ENCODE measurements around the gene STOX2.

STOX2 gene

DNA sequence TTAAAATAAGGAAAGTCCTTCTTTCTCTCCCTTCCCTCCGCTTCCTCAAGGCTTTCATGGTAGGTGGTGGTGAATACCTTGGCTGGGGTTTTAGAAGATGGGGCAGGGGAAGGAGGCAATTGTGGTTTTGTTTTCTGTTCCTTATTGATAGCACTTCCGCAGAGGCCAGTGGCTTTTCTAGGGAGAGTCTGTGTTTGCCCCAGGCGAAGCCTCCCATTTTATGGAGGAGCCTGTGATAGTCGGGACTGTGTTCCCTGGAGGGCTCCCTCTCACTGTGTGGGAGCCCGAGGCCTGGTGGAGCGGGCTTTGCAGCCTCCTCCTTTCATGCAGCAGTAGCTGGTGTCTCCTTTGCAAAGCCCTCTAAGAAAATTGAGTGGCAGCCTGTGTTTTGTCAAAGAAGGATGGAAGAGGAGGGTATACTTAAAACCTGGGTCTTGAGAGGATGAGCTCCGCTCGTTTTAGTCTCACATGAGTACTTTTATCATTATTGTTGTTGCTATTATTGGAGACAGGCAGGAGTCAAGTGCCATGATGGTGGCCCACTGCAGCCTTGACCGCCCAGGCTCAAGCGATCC, 29.8 kb upstream of the STOX2 start:
- TF ChIP-seq, protein P1, sequence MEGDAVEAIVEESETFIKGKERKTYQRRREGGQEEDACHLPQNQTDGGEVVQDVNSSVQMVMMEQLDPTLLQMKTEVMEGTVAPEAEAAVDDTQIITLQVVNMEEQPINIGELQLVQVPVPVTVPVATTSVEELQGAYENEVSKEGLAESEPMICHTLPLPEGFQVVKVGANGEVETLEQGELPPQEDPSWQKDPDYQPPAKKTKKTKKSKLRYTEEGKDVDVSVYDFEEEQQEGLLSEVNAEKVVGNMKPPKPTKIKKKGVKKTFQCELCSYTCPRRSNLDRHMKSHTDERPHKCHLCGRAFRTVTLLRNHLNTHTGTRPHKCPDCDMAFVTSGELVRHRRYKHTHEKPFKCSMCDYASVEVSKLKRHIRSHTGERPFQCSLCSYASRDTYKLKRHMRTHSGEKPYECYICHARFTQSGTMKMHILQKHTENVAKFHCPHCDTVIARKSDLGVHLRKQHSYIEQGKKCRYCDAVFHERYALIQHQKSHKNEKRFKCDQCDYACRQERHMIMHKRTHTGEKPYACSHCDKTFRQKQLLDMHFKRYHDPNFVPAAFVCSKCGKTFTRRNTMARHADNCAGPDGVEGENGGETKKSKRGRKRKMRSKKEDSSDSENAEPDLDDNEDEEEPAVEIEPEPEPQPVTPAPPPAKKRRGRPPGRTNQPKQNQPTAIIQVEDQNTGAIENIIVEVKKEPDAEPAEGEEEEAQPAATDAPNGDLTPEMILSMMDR (IDR thresholded peaks at IDR 0.05) = no peak
- Histone ChIP-seq H3K27ac (peak overlapping the region; percentile 82 to 89), H3K4me3 (no peak overlapping the region)
- DNase-seq (ENCODE audit: low spot score) = no peak

GRCh38 chr4:183876268-183876934, 28.7 kb upstream of the STOX2 start:
- H3K4me3 ChIP-seq = peak overlapping the region; percentile 66
- peak overlapping the region; percentile 82 to 89 for H3K27ac ChIP-seq
- DNase-seq (ENCODE audit: low spot score) = peak; percentile 94
- TF ChIP-seq, protein P1 (IDR thresholded peaks at IDR 0.05) = no peak

- no peak overlapping the region for H3K4me3 ChIP-seq
- no peak for DNase-seq (ENCODE audit: low spot score)
- TF ChIP-seq, protein P1 (IDR thresholded peaks at IDR 0.05) = no peak
- no peak overlapping the region for H3K27ac ChIP-seq
Measured at GRCh38 chr4:183878251-183878970, 26.7 kb upstream of the STOX2 start.

GRCh38 chr4:183885205-183885720, 19.8 kb upstream of the STOX2 start:
- TF ChIP-seq, protein P1 (IDR thresholded peaks at IDR 0.05) = no peak

GRCh38 chr4:183887351-183887750, 17.8 kb upstream of the STOX2 start:
- H3K27ac ChIP-seq = no peak overlapping the region
- TF ChIP-seq, protein P1 (IDR thresholded peaks at IDR 0.05) = no peak
- DNase-seq (ENCODE audit: low spot score) = no peak
- no peak overlapping the region for H3K4me3 ChIP-seq

More at GRCh38 chr4:183885205-183885720, 19.8 kb upstream of the STOX2 start:
- DNase-seq (ENCODE audit: low spot score) = no peak
- Histone ChIP-seq H3K27ac (no peak overlapping the region), H3K4me3 (no peak overlapping the region)

DNA sequence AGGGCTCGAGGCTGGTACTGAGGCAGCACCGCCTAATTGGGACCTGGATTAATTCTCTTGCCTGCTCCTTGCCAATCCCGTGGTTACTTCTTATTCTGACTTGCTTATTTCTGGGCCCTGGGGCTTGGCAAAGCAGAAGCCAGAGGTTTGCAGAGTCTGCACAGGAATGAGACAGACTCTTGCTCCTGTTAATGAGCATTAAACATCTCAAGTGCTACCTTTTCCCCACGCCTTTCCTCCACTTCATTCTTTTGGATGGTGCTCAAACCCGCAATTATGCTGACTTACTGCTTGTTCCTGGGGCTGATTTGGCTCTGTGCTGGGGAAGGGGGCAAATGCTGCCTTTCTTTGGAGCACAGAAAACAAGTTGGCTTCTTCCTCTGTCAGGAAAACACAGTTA, 16.5 kb upstream of the STOX2 start:
- DNase-seq (ENCODE audit: low spot score) = no peak
- Histone ChIP-seq H3K27ac (no peak overlapping the region), H3K4me3 (no peak overlapping the region)
- TF ChIP-seq, protein P1 (IDR thresholded peaks at IDR 0.05) = no peak

Measured in coronary artery (tissue), 2 donors.